ENCODE data around the gene IFT88.

Gene IFT88, protein sequence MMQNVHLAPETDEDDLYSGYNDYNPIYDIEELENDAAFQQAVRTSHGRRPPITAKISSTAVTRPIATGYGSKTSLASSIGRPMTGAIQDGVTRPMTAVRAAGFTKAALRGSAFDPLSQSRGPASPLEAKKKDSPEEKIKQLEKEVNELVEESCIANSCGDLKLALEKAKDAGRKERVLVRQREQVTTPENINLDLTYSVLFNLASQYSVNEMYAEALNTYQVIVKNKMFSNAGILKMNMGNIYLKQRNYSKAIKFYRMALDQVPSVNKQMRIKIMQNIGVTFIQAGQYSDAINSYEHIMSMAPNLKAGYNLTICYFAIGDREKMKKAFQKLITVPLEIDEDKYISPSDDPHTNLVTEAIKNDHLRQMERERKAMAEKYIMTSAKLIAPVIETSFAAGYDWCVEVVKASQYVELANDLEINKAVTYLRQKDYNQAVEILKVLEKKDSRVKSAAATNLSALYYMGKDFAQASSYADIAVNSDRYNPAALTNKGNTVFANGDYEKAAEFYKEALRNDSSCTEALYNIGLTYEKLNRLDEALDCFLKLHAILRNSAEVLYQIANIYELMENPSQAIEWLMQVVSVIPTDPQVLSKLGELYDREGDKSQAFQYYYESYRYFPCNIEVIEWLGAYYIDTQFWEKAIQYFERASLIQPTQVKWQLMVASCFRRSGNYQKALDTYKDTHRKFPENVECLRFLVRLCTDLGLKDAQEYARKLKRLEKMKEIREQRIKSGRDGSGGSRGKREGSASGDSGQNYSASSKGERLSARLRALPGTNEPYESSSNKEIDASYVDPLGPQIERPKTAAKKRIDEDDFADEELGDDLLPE

DNA sequence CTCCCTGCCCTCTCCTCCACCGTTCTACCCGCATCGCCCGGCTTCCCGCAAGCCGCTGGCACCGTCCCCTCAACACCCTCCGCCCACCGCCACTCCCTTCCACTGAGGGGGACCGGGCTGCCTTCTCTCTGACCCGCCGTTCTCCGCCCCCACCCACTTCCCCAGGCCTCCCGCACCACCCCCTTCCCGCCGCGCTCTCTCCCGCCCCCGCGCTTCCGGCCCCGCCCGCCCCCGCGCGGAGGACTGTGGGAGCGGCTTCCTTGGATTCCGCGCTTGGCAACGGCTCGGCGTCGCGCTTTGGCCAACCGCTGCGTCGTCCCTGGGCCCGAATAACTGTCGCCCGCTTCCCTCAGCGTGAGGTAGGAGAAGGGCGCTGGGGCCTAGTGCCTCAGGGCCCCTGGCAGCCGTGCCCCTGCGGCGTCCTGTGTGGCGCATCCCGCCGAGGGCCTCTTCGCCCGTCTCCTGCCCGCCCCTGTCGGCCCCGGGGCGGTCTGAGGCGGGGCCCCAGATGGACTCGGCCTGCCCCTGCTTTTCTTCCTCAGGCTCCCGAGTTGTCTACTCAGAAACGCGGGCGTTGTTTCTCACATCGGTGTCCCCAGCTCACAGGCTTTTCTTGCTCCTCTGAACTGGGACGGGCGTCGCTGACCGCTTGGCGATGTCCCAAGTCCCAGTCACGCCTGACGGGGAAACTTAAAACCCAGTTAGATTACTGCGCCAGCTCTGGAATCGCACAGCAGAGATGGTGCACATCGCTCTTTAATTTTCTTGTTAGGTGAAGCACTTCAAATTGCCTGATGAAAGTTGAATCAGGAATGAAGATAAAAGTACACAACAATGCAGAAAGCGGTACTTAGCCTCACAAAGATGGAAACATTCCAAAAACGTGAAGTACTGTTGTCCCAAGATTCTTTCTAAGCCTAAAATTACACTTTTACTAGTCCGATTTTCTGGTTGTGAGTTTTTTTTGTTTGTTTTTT, at the start of gene IFT88:
IFT88 (plus strand) TSS at position 260 of the 977 bp plus-strand sequence. CDS start 7,229 bp downstream, outside the sequence.
- DNase-seq, result peak; percentile 73

DNA sequence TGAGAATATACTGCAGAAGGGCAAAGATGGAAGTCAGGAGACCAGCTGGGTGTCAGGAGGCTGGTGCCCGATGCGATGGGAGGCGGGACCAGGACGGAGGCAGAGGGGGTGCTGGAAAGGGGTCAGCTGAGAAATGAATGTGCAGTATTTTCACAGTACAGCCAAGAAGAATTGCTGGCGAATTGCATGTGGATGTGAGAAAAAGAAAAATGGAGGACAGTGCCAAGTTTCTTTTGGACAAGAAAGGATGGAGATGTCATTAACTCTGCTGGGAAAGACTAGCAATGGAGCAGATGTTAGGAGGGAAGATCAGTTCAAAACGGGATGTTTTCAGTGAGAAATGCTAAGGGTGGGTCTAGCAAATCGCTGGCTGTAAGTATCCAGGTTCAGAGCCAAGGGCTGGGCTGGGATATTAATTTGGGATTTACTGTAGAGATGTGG, 48.3 kb upstream of the IFT88 start:
- DNase-seq, result no peak

DNA sequence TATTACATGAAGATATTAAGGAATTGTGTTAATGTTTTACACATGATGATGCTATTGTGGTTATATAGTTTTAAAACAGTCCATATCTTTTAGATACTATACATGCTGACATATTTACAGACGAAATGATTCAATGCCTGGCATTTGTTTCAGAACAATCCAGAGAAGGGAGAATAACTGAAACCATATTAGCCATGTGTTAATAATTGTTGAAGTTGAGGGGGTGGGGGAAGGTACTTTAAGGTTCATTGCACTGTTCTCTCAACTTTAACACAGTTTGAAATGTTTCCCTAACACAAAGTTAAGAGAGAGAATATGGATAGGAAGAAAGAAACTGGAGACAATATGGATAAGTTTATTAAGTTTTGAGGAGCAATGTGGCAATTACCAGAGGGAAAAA, 47.1 kb upstream of the IFT88 start:
- DNase-seq, result no peak

DNA sequence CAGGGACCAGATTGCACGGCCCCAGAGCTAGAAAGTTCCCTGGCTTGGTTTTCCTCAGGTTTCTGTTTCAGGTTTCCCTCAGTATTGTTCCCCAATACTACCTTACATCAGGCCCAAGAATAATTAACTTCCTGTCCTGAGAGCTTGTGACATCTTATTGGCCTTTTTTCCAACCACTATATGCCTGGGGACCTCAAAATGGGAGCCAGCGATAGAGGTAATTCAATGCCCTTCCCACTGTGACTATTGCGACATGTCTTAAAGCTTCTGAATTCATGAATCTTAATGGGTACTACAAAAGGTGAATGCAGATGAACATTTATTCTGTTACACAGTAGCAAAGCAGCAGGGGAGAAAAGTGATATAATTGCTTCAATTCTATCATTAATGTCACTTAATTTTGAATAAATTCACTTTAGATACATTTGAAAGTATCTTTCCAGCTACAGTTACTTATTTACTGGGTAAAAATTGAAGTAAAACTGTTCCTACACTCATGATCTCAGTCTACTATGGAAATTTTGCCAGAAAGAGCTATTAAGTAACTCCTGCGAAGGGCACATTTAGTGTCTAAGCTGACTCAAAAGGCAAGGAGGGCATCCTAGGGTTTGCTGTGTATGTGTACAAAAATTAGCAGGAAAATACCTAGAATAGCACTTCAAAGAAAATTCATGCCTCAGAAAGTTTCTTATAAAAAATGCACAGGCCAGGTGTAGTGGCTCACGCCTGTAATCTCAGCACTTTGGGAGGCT, 45.4 kb upstream of the IFT88 start:
- no peak for DNase-seq

DNA sequence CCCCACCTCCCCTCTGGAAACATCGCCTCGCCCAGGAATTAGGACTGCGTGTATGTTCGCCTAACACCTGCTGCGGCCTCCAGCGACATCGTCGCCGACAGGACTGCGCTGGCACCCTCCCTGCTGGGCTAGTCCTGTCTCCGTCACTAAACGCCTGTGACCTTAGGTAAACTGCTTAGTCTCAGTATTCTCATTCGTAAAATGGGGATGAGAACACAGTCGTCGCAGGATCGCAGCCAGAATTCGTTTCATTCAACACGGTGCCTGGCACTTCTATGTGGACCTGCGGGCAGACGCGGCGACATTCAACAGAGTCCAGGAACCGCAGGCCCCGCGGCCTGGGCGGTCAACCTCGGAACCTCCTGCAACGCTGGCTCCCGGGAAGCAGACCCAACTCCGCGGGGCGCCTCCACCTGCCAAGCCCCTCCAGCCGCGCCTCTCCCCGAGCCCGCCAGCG, 41.8 kb upstream of the IFT88 start:
- DNase-seq, result no peak

DNA sequence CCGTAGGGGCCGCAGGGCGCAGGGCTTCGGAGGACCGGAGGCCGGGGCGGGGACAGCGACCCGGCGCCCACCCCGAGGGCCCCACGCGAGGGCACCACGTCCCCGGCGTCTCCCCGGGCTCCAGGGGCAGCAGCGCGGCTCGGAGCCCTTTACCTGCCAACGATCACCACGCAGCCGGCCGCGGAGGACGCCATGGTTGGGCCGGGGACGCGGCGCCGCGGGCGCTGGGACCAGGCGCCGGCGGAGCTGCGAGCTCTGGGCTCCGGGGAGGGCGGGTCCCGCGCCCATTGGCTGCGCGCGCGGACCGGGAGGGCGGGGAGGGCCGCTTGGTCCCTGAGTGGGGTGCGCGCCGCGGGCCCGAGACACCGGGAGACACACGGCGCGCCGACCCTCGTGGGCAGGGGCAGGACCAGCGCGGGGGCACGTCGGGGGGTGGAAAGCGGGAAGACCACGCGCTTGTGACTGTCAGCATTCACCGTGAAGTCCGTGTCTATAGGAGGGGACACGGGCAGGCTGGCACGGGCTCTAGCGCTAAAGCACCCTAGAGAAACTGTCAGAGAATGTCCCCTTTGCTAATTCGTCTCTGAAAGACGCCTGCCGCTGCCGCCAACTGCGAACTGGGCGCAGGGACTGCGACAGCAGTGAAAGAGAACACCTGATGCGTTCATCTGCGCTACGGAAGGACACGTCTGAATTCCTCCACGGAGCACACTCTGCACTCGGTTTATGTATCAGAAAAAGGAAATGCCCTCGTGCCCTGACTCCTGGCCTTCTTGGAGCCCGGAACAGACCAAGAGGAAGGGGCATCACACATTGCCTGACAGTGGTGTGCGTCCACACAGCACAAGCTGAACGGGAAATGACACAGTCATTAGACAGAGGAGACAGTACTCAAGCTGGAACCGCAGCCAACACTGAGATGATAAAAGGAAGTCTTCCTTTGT, 41.1 kb upstream of the IFT88 start, which contains the start of gene CRYL1:
CRYL1 (minus strand) TSS at position 257 of the 944 bp plus-strand sequence; CDS start at position 194, 63 bp downstream.
- DNase-seq, result peak; percentile 46

DNA sequence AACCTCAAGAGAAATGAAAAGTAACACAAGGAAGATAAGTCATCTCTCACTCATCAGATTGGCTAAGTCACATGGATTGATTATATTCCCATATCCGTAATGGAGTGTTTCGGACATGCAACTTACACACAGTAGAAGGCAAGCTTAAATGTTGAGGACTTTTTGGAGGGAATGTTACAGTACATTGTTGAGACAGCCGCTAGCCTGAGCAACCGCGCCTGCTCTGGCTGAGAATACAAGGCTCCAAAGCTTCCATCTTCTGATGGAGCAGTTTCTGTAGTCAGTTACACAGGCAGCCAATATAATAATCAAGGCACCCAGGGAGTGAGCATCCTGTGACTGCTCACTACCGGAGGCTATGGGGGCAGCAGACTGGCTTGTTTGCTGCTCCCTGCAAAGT, 40.3 kb upstream of the IFT88 start:
- no peak for DNase-seq

DNA sequence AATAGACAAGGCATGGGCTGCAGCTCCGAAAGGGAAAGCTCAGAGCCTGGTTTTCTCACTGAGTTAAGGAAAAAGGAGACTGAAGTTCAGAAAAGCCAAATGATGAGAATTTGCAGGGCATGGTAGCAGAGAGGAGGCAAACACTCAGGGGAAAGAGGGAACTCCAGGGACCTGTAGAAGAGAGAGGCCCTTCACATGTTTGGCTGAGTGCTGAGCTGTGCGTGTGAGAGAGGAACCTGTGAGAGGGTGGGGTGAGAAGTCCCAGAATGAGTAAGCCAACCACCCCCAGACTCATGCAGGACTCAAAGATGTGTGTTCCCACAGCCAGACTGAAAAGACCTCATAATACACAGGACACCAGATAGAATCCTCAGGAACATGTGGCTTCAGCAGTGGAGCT, 38.5 kb upstream of the IFT88 start:
- no peak for DNase-seq

DNA sequence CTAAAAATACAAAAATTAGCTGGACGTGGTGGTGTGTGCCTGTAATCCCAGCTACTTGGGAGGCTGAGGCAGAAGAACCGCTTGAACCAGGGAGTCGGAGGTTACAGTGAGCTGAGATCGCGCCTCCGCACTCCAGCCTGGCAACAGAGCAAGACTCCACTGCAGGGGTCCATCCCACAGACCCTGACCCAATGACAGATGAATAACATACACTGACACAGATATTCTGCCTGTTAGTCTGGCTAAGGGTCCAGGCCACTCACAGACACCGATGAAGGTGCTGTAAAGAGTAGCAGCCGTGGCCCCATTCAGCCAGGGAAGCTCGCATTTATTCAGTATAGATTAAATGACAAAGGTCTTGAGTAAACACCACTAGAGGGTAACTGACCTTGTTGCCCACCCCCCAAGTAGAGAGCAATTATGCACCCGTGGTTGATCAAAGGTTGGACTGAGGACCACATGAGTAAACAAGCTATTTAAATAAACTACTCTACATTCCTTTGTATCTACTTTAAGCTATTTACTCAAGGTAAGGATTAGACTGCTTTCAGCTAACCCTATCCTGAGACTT, 32.8 kb upstream of the IFT88 start:
- DNase-seq, result no peak

DNA sequence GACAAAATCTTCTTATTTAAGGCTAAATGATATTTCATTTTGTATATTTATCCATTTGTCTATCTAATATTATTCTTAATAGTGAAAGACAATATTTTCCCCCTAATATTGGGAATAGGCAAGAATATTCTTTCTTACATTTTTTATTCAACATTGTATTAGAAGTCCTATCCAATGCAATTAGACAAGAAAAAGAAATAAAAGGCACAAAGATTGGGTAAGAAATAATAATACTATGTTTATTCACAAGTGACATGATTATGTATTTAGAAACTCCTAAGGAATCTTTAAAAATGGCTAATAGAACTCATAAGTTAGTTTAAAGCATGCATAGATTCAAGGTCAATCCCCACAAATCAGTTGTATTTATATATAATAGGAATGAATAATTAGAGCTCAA, 30.0 kb upstream of the IFT88 start:
- DNase-seq, result no peak

DNA sequence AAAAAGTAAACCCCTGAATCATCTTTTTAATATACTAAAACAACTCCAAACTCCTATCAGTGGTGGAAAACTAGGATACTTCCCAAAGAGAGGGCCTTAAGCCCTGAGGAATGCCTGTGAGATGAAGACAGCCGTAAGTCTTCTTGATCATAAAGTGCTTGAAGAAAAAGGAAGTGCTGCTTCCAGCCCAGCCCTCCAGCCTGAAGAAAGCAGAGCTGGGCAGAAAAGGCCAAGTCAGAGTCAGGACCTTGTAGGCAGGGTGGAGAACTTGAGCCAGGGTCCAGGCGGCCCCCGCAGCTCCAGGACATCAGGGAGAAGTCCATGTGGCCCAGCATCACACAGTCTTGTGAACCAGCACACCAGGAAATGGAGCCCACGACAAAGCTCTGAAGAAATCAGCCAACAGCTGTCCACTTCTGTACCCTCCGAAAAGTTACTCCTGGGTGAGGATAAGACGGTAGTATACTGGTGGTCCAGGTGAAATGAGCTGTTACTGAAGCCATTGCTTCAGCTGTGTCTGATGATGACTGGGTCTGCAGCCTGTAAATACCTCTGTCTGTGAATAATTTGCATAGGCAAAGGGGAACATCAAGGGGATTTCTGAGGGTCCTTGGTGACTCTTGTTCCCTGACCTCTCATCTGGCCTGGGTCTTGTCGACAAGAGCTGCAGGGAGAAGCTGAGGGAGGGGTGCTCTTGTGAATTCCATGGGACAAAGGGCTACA, 22.6 kb upstream of the IFT88 start:
- no peak for DNase-seq

DNA sequence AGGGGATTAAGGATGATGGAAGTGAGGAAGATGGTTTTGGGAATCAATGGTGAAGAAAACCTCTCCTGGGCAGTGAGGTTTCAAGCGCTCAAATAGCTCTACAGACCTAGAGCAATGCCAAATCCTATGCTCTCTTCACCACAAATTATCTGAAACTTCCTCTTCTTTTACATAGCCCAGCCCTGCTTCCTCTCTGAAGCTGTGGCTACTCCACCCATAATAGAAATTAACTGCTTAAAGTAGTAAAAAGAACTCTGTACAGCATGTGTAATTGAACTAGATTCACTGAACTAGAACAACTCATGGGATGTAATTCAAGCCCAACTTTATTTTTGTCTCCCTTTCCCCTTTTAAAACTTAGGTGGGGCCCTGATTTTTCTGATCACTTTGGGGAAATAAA, 20.4 kb upstream of the IFT88 start:
- no peak for DNase-seq

DNA sequence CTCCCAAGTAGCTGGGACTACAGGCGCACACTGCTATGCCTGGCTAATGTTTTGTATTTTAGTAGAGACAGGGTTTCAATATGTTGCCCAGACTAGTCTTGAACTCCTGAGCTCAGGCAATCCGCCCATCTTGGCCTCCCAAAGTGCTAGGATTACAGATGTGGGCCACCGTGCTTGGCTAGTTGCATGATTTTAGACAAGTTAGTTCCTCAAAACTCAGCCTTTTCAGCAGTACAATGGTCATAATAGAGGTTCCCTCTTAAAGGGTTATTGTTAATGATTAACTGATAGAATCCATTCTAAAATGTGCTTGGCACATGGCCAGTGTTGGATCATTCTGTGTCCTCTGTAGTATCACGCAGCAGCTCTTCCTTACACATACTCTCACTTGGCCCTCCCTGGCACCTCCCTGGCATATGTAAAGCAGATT, 19.5 kb upstream of the IFT88 start:
- DNase-seq, result no peak

DNA sequence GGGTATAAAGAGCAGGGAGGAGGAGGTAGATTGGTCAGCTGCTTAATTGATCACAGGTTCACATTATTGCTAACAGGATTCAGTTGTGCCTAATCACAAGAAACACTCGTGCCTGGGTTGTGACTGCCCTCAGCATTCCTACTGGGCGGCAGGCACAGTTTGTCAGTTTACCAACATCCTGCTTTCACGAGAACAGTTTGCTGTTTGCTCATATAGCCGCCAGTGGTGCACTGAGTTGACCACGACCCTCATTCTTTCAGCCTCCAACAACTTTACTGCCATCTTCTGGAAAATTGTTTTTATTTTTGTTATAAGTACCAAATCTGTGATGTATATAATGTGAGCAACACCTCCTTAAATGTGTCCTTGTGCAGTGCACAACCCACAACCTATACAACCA, 16.2 kb upstream of the IFT88 start:
- DNase-seq, result no peak

DNA sequence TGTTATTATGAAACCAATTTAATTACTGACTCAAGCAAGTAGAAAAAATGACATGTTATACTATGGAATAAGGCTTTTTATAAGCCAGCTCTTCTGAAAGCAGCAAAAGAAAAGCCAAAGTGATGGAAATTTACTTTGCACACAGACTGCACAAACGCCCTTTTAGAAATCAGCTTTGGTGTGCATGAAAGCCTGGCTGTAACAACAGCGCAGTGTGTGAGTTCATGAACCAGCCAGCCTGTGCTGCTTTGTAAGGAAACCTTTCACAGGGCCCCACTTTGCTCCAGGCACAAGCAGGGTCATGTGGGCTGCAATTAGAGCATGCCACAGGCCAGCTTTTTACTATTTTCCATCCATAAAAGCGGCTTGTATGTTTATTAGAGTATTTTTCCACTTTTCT, 13.6 kb upstream of the IFT88 start:
- no peak for DNase-seq

DNA sequence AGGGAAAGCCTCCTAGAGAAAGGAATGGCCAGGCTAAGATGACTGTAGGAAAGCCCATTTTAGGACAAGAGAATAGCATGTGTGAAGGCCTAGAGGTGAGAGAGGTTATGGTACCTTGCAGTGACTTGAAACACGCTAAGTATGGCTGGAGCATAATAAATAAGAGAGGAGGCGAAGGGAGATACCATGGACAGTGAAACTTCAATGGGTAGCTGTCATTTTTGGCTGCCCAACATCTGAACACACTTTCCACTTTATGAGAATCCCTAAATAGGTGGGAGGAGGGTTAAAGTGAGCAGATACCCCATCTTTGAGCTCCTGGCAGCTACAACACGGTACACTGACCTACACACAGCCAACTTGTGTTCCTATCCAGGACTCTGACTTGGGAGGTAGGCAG, 8.0 kb upstream of the IFT88 start:
- no peak for DNase-seq

DNA sequence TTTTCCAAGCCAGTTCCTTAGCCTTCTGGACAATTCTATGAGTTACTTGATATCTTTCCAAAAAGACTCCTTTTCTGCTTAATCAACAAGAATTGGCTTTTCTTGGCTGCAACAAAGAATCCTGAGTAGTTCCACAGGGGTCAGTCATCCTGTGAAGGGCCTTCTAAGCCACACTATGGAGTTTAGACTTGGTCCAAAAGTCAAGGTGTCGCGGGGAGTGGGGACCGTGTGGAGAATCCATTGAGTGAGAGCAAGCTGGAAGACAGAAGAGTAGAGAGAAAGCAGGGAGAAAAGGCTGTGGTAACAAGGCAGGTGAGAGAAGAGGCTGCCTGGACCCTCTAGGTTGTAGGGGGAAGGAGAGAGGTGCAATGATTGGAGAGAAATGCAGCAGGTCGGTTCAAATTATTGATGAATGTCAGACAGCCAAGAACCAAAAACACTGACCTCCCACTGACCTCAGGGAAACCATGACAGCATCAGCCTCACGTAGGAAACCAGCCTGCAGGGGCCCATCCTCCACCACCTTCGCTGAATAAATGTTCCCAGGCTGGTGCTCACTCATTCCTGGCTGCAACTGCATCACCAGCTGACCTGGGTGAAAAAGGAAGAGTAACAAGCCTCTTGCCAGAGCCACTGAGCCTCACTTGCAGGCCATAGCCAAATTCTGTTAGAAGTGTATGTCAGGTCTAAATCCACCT, 7.1 kb upstream of the IFT88 start:
- DNase-seq, result no peak

DNA sequence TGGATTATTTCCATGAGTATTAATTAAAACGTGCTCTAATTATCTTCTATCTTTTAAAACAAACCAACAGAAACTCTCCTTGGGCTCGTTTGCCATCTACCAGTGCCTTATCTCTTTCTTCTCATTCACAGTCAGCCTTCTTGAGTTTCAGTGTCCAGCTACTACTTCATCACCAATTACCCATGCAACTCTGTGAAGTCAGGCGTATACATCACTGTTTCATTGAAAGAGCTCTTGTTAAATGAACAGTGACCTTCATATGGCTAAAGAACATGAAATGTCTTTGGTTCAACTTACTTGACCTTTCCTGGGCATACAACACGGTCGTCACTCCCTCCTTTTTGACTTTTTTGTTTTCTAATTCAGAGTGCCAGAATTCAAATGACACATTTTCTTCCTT, 5.2 kb upstream of the IFT88 start:
- no peak for DNase-seq

Measured in 8988T (cell line).